Trophoblast cell (in vitro differentiated cells and primary cell): ENCODE measurements around the gene TCOF1.

Experiments
- DNase-seq, 2 donors: peaks; one replicate each; pipeline ENCODE4 v3.0.0-alpha.2; 2016
- H2AFZ ChIP-seq: 2 replicates; pipeline ENCODE4 v1.6.1; 2013; ENCODE audit warnings: low read length, moderate library complexity, mild to moderate bottlenecking; ENCODE audit not compliant: insufficient read depth, poor library complexity
- H2AK5ac ChIP-seq: 2 replicates; pipeline ENCODE4 v1.6.1; 2013; ENCODE audit warnings: mild to moderate bottlenecking, low read length
- H2BK120ac ChIP-seq: 2 replicates; pipeline ENCODE4 v1.6.1; 2013; ENCODE audit warnings: low read length, mild to moderate bottlenecking, moderate library complexity; ENCODE audit not compliant: insufficient read depth, poor library complexity
- H2BK12ac ChIP-seq: 2 replicates; pipeline ENCODE4 v1.6.1; 2013; ENCODE audit warnings: mild to moderate bottlenecking, low read length, moderate library complexity
- H2BK5ac ChIP-seq: 2 replicates; pipeline ENCODE4 v1.6.1; 2013; ENCODE audit warnings: low read length, low read depth, moderate library complexity, mild to moderate bottlenecking; ENCODE audit not compliant: poor library complexity
- H3K14ac ChIP-seq: 2 replicates; pipeline ENCODE4 v1.6.1; 2013; ENCODE audit warnings: mild to moderate bottlenecking, low read length
- H3K18ac ChIP-seq: 2 replicates; pipeline ENCODE4 v1.6.1; 2013; ENCODE audit warnings: mild to moderate bottlenecking, low read length
- H3K23ac ChIP-seq: 2 replicates; pipeline ENCODE4 v1.6.1; 2013; ENCODE audit warnings: low read length
- H3K27ac ChIP-seq: 2 replicates; pipeline ENCODE4 v1.5.1; 2013; ENCODE audit warnings: low read depth, mild to moderate bottlenecking, inconsistent platforms, low read length, moderate library complexity
- H3K27me3 ChIP-seq: 2 replicates; pipeline ENCODE4 v1.6.1; 2013; ENCODE audit warnings: inconsistent platforms, mild to moderate bottlenecking, low read length, moderate library complexity; ENCODE audit not compliant: insufficient read depth
- H3K36me3 ChIP-seq, 2 experiments: 1 replicate in 1 of 2; 2 replicates in 1 of 2; pipeline ENCODE4 v1.6.1; 2013; ENCODE audit warnings: low read length in 2 of 2, mild to moderate bottlenecking in 2 of 2, moderate library complexity in 1 of 2; ENCODE audit not compliant: insufficient read depth in 2 of 2, control insufficient read depth in 1 of 2
- H3K4ac ChIP-seq: 2 replicates; pipeline ENCODE4 v1.6.1; 2013; ENCODE audit warnings: low read depth, mild to moderate bottlenecking, low read length, moderate library complexity
- H3K4me1 ChIP-seq, 2 experiments: 1 replicate in 1 of 2; 2 replicates in 1 of 2; pipeline ENCODE4 v1.6.1; 2013; ENCODE audit warnings: low read length in 2 of 2, mild to moderate bottlenecking in 2 of 2, moderate library complexity in 1 of 2; ENCODE audit not compliant: insufficient read depth in 2 of 2, control insufficient read depth in 1 of 2
- H3K4me2 ChIP-seq: 2 replicates; pipeline ENCODE4 v1.6.1; 2013; ENCODE audit warnings: inconsistent platforms, mild to moderate bottlenecking, low read length, moderate library complexity
- H3K4me3 ChIP-seq: 2 replicates; pipeline ENCODE4 v1.5.1; 2013; ENCODE audit warnings: mild to moderate bottlenecking, low read depth, low read length, inconsistent platforms
- H3K79me1 ChIP-seq: one replicate; pipeline ENCODE4 v1.6.1; 2013; ENCODE audit warnings: low read length
- H3K79me2 ChIP-seq: 2 replicates; pipeline ENCODE4 v1.6.1; 2013; ENCODE audit warnings: low read length, mild to moderate bottlenecking; ENCODE audit not compliant: control insufficient read depth, insufficient read depth, poor library complexity
- H3K9ac ChIP-seq: 2 replicates; pipeline ENCODE4 v1.6.1; 2013; ENCODE audit warnings: mild to moderate bottlenecking, low read length
- H3K9me3 ChIP-seq: 2 replicates; pipeline ENCODE4 v1.6.1; 2013; ENCODE audit warnings: low read depth, mild to moderate bottlenecking, control low read depth, inconsistent platforms, low read length; ENCODE audit not compliant: insufficient read depth
- H4K12ac ChIP-seq: 2 replicates; pipeline ENCODE4 v1.6.1; 2013; ENCODE audit warnings: low read depth, mild to moderate bottlenecking, low read length, moderate library complexity
- H4K8ac ChIP-seq: 2 replicates; pipeline ENCODE4 v1.6.1; 2013; ENCODE audit warnings: low read depth, mild to moderate bottlenecking, low read length, moderate library complexity
- H4K91ac ChIP-seq: one replicate; pipeline ENCODE4 v1.6.1; 2013; ENCODE audit warnings: low read depth, mild to moderate bottlenecking, low read length, moderate library complexity
- WGBS: extraction: QIAGEN DNeasy Blood & Tissue Kit; methylation state at CpG from one replicate; pipeline ENCODE4 v1.1.7; 2013; ENCODE audit warnings: missing lambda C conversion rate; ENCODE audit not compliant: insufficient read length, insufficient coverage; ENCODE audit errors: extremely low coverage; 5-methylcytosine and 5-hydroxymethylcytosine counted together

TCOF1 gene

GRCh38 chr5:150395688-150395975, 38.1 kb downstream of the TCOF1 start:
- Histone ChIP-seq H2BK5ac (no peak overlapping the region), H2AK5ac (no peak overlapping the region)

GRCh38 chr5:150396267-150396666, 38.8 kb downstream of the TCOF1 start:
- H2BK12ac ChIP-seq, result no peak overlapping the region
- H3K79me2 ChIP-seq, result no peaks in the 10 kb centered on the region
- H2AFZ ChIP-seq, result no peak overlapping the region
- H2BK5ac ChIP-seq, result no peak overlapping the region
- no peak overlapping the region for H3K18ac ChIP-seq
- peaks cover 87 to 91% of the 10 kb centered on the region in 2 experiments for H3K36me3 ChIP-seq
- H3K4me2 ChIP-seq, result no peak overlapping the region
- peaks cover 8 to 11% of the 10 kb centered on the region in 2 experiments for H3K4me1 ChIP-seq
- H4K12ac ChIP-seq, result no peak overlapping the region
- no peak overlapping the region for H4K8ac ChIP-seq
- H3K4ac ChIP-seq, result no peak overlapping the region
- H4K91ac ChIP-seq, result no peak overlapping the region
- H3K9ac ChIP-seq, result no peak overlapping the region
- H2AK5ac ChIP-seq, result no peak overlapping the region
- no peaks in the 10 kb centered on the region for H3K79me1 ChIP-seq
- H3K27ac ChIP-seq, result no peak overlapping the region
- H3K23ac ChIP-seq, result no peak overlapping the region
- H3K14ac ChIP-seq, result no peak overlapping the region
- peaks cover 2% of the 10 kb centered on the region for H3K9me3 ChIP-seq
- WGBS, result no CpG with 5 or more reads among the region's 7 CpGs
- no peak overlapping the region for H2BK120ac ChIP-seq
- H3K4me3 ChIP-seq, result no peak overlapping the region
- DNase-seq, result no peak
- H3K27me3 ChIP-seq, result no peaks in the 10 kb centered on the region

More at GRCh38 chr5:150395688-150395975, 38.1 kb downstream of the TCOF1 start:
- Histone ChIP-seq H2BK120ac (no peak overlapping the region), H3K27ac (no peak overlapping the region), H2BK12ac (no peak overlapping the region), H3K23ac (no peak overlapping the region), H3K4me1 (peaks cover 8 to 11% of the 10 kb centered on the region in 2 experiments), H3K27me3 (no peaks in the 10 kb centered on the region), H3K4ac (no peak overlapping the region), H4K12ac (no peak overlapping the region), H3K36me3 (peaks cover 91 to 92% of the 10 kb centered on the region in 2 experiments), H4K8ac (no peak overlapping the region), H2AFZ (no peak overlapping the region), H3K79me2 (no peaks in the 10 kb centered on the region), H3K79me1 (no peaks in the 10 kb centered on the region), H3K14ac (no peak overlapping the region), H3K9ac (no peak overlapping the region), H3K9me3 (peaks cover 2% of the 10 kb centered on the region), H3K4me2 (no peak overlapping the region), H3K4me3 (no peak overlapping the region), H4K91ac (no peak overlapping the region), H3K18ac (no peak overlapping the region)
- no CpG with 5 or more reads among the region's 2 CpGs for WGBS
- DNase-seq, result no peak

- H3K4me2 ChIP-seq, result no peak overlapping the region
- H3K79me2 ChIP-seq, result no peaks in the 10 kb centered on the region
- no peak overlapping the region for H3K4me3 ChIP-seq
- no peak overlapping the region for H4K8ac ChIP-seq
- no peaks in the 10 kb centered on the region for H3K79me1 ChIP-seq
- H3K14ac ChIP-seq, result no peak overlapping the region
- H2AFZ ChIP-seq, result no peak overlapping the region
- no peak overlapping the region for H3K9ac ChIP-seq
- peak; percentile 87 to 88 for DNase-seq
- H3K4ac ChIP-seq, result no peak overlapping the region
- no peak overlapping the region for H3K23ac ChIP-seq
- H3K18ac ChIP-seq, result no peak overlapping the region
- H3K27me3 ChIP-seq, result no peaks in the 10 kb centered on the region
- H3K4me1 ChIP-seq, result peaks cover 8 to 11% of the 10 kb centered on the region in 2 experiments
- H2BK12ac ChIP-seq, result no peak overlapping the region
- WGBS, result no CpG with 5 or more reads among the region's 14 CpGs
- no peak overlapping the region for H4K12ac ChIP-seq
- no peak overlapping the region for H2BK120ac ChIP-seq
- no peak overlapping the region for H2AK5ac ChIP-seq
- no peak overlapping the region for H3K27ac ChIP-seq
- peaks cover 77 to 85% of the 10 kb centered on the region in 2 experiments for H3K36me3 ChIP-seq
- H4K91ac ChIP-seq, result no peak overlapping the region
- H2BK5ac ChIP-seq, result no peak overlapping the region
- H3K9me3 ChIP-seq, result no peaks in the 10 kb centered on the region
Measured at GRCh38 chr5:150397146-150397781, 39.8 kb downstream of the TCOF1 start.

GRCh38 chr5:150397782-150398721, 40.6 kb downstream of the TCOF1 start:
- no peak overlapping the region for H3K9ac ChIP-seq

More at GRCh38 chr5:150397782-150398721, 40.6 kb downstream of the TCOF1 start:
- H3K14ac ChIP-seq, result no peak overlapping the region
- H4K8ac ChIP-seq, result no peak overlapping the region
- no peak overlapping the region for H3K27ac ChIP-seq
- H3K79me1 ChIP-seq, result no peaks in the 10 kb centered on the region
- peaks cover 8 to 10% of the 10 kb centered on the region in 2 experiments for H3K4me1 ChIP-seq
- no peak overlapping the region for H2AK5ac ChIP-seq
- peaks cover 75 to 85% of the 10 kb centered on the region in 2 experiments for H3K36me3 ChIP-seq
- H4K91ac ChIP-seq, result no peak overlapping the region
- H4K12ac ChIP-seq, result no peak overlapping the region
- H2BK5ac ChIP-seq, result no peak overlapping the region
- H3K9me3 ChIP-seq, result peaks cover 2% of the 10 kb centered on the region
- no peak overlapping the region for H3K4me2 ChIP-seq
- no peak overlapping the region for H3K4me3 ChIP-seq
- DNase-seq, result no peak
- no peak overlapping the region for H2BK12ac ChIP-seq
- H2AFZ ChIP-seq, result no peak overlapping the region
- no peak overlapping the region for H2BK120ac ChIP-seq
- 100% methylated on average over 1 of the region's 13 CpGs for WGBS
- no peak overlapping the region for H3K18ac ChIP-seq
- H3K4ac ChIP-seq, result no peak overlapping the region
- H3K79me2 ChIP-seq, result no peaks in the 10 kb centered on the region
- H3K27me3 ChIP-seq, result no peaks in the 10 kb centered on the region
- H3K23ac ChIP-seq, result no peak overlapping the region
